ENCODE results near the gene ZNF133. TPM values are rescaled to one million over a fixed set of nuclear protein-coding genes. Genes with fewer than 3 reads are reported as not detected.

ZNF133 gene
- total RNA-seq, 1 donor: 19.5 TPM

DNA sequence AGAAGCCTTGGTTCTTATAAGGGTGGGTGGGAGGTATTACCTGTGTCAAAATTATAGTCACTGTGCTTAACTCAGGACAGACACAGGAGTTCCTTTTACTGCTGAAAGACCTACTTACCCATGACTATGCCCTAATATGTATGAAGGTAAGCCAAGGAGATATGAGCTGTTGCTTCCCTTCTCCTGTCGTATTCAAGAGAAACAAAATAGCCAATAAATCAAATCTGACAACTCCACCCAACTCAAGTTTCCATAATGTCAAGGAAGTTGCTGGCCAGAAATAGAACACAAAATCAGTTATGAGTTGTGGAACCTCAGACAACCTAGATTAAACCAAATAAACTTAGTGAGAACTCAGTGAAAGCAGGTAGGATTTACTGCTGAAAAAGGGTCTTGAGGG lies 25.1 kb downstream of the ZNF133 start:
- peaks cover 48% of the 10 kb centered on the region for H3K36me3 ChIP-seq (ENCODE audit: insufficient read depth, low read length)
- H3K27ac ChIP-seq (ENCODE audit: low read depth, low read length): no peak overlapping the region
- no peak overlapping the region for H3K4me2 ChIP-seq (ENCODE audit: insufficient read depth, low read length)
- H3K79me2 ChIP-seq (ENCODE audit: insufficient read depth, low read length): no peaks in the 10 kb centered on the region
- no peak overlapping the region for H2AFZ ChIP-seq (ENCODE audit: low read length)
- TF ChIP-seq, protein P1, sequence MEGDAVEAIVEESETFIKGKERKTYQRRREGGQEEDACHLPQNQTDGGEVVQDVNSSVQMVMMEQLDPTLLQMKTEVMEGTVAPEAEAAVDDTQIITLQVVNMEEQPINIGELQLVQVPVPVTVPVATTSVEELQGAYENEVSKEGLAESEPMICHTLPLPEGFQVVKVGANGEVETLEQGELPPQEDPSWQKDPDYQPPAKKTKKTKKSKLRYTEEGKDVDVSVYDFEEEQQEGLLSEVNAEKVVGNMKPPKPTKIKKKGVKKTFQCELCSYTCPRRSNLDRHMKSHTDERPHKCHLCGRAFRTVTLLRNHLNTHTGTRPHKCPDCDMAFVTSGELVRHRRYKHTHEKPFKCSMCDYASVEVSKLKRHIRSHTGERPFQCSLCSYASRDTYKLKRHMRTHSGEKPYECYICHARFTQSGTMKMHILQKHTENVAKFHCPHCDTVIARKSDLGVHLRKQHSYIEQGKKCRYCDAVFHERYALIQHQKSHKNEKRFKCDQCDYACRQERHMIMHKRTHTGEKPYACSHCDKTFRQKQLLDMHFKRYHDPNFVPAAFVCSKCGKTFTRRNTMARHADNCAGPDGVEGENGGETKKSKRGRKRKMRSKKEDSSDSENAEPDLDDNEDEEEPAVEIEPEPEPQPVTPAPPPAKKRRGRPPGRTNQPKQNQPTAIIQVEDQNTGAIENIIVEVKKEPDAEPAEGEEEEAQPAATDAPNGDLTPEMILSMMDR (IDR thresholded peaks at IDR 0.05; ENCODE audit: extremely low read depth, low read depth, low read length): no peak
- H4K20me1 ChIP-seq (ENCODE audit: insufficient read depth, low read length): peaks cover 3% of the 10 kb centered on the region
- no peaks in the 10 kb centered on the region for H3K27me3 ChIP-seq (ENCODE audit: insufficient read depth, low read length)
- no peaks in the 10 kb centered on the region for H3K9me3 ChIP-seq (ENCODE audit: low read depth, low read length)
- no peak for DNase-seq (ENCODE audit: insufficient read length, low spot score, missing footprints)
- no peak overlapping the region for H3K4me3 ChIP-seq (ENCODE audit: insufficient read depth, low read length)
- H3K4me1 ChIP-seq (ENCODE audit: insufficient read depth, low read length): peaks cover 10% of the 10 kb centered on the region

DNA sequence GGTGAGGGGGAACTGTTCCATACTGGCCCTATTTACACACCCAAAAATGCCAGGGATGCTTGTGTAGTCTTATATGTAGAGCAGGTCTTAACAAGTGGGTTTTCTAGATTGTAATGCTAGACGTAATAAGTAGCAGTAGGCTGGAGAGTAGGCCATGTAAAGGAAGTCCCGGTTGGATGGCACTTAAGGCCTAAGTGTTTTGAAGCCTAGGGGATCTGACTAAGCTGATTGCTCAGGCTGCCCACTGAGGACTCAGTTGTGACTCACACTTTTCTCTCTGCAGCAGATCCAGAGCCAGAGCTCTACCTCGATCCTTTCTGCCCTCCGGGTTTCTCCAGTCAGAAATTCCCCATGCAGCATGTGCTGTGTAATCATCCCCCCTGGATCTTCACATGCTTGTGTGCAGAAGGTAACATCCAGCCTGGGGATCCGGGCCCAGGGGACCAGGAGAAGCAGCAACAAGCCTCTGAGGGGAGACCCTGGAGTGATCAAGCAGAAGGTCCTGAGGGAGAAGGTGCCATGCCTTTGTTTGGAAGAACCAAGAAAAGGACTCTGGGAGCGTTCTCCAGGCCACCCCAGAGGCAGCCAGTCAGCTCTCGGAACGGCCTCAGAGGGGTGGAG lies 26.6 kb downstream of the ZNF133 start:
- Histone ChIP-seq H3K36me3 (ENCODE audit: insufficient read depth, low read length) (peaks cover 33% of the 10 kb centered on the region), H3K27ac (ENCODE audit: low read depth, low read length) (peak overlapping the region; percentile 46)

DNA sequence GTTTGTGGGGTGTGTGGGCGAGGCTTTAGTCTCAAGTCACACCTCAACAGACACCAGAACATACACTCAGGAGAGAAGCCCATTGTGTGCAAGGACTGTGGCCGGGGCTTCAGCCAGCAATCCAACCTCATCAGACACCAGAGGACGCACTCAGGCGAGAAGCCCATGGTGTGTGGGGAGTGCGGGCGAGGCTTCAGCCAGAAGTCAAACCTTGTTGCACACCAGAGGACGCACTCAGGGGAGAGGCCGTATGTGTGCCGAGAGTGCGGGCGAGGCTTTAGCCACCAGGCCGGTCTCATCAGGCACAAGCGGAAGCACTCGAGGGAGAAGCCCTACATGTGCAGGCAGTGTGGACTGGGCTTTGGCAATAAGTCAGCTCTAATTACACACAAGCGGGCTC lies 27.8 kb downstream of the ZNF133 start:
- TF ChIP-seq, protein P1 (IDR thresholded peaks at IDR 0.05; ENCODE audit: extremely low read depth, low read depth, low read length): no peak
- H3K4me1 ChIP-seq (ENCODE audit: insufficient read depth, low read length): peaks cover 10% of the 10 kb centered on the region
- peaks cover 3% of the 10 kb centered on the region for H4K20me1 ChIP-seq (ENCODE audit: insufficient read depth, low read length)
- no peak overlapping the region for H3K27ac ChIP-seq (ENCODE audit: low read depth, low read length)
- H3K4me2 ChIP-seq (ENCODE audit: insufficient read depth, low read length): no peak overlapping the region
- no peak overlapping the region for H2AFZ ChIP-seq (ENCODE audit: low read length)
- H3K9me3 ChIP-seq (ENCODE audit: low read depth, low read length): no peaks in the 10 kb centered on the region
- peaks cover 30% of the 10 kb centered on the region for H3K36me3 ChIP-seq (ENCODE audit: insufficient read depth, low read length)
- no peaks in the 10 kb centered on the region for H3K79me2 ChIP-seq (ENCODE audit: insufficient read depth, low read length)
- no peaks in the 10 kb centered on the region for H3K27me3 ChIP-seq (ENCODE audit: insufficient read depth, low read length)
- H3K4me3 ChIP-seq (ENCODE audit: insufficient read depth, low read length): no peak overlapping the region
- no peak for DNase-seq (ENCODE audit: insufficient read length, low spot score, missing footprints)

More for the DNA sequence above, 26.6 kb downstream of the ZNF133 start:
- Histone ChIP-seq H3K79me2 (ENCODE audit: insufficient read depth, low read length) (no peaks in the 10 kb centered on the region), H3K4me1 (ENCODE audit: insufficient read depth, low read length) (peaks cover 10% of the 10 kb centered on the region), H2AFZ (ENCODE audit: low read length) (no peak overlapping the region), H3K4me3 (ENCODE audit: insufficient read depth, low read length) (no peak overlapping the region), H3K27me3 (ENCODE audit: insufficient read depth, low read length) (no peaks in the 10 kb centered on the region), H3K9me3 (ENCODE audit: low read depth, low read length) (no peaks in the 10 kb centered on the region), H3K4me2 (ENCODE audit: insufficient read depth, low read length) (no peak overlapping the region), H4K20me1 (ENCODE audit: insufficient read depth, low read length) (peaks cover 3% of the 10 kb centered on the region)
- TF ChIP-seq, protein P1 (IDR thresholded peaks at IDR 0.05; ENCODE audit: extremely low read depth, low read depth, low read length): no peak
- DNase-seq (ENCODE audit: insufficient read length, low spot score, missing footprints): peak; percentile 87

DNA sequence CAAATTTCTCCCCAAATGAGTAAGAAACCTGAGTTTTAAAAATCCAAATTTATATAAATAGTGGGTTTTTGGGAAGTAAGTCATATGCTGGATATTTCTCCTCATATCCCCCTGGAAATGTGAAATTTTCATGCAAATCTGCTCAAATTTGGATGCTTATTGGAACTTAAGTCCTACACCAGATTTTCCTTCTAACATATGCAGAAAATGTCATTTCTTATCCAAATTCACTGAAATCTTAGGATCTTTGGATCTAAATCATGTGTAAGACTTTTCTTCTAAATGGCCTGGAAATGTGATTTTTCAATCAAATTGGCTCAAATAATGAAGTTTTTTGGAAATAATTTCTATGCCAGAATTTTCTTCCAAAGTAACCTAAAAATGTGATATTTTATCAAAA lies 33.0 kb downstream of the ZNF133 start:
- Histone ChIP-seq H3K4me3 (ENCODE audit: insufficient read depth, low read length) (no peak overlapping the region), H3K27ac (ENCODE audit: low read depth, low read length) (no peak overlapping the region), H3K9me3 (ENCODE audit: low read depth, low read length) (no peaks in the 10 kb centered on the region), H3K79me2 (ENCODE audit: insufficient read depth, low read length) (no peaks in the 10 kb centered on the region), H3K4me2 (ENCODE audit: insufficient read depth, low read length) (no peak overlapping the region), H3K36me3 (ENCODE audit: insufficient read depth, low read length) (peaks cover 12% of the 10 kb centered on the region), H4K20me1 (ENCODE audit: insufficient read depth, low read length) (no peaks in the 10 kb centered on the region), H3K4me1 (ENCODE audit: insufficient read depth, low read length) (no peaks in the 10 kb centered on the region), H2AFZ (ENCODE audit: low read length) (no peak overlapping the region), H3K27me3 (ENCODE audit: insufficient read depth, low read length) (no peaks in the 10 kb centered on the region)
- no peak for DNase-seq (ENCODE audit: insufficient read length, low spot score, missing footprints)
- TF ChIP-seq, protein P1 (IDR thresholded peaks at IDR 0.05; ENCODE audit: extremely low read depth, low read depth, low read length): no peak

Data from osteoblast (primary cell).